SU-DHL-6 (cell line): ENCODE data around the gene AADACL4.

ENCODE experiments used
- EZH2phosphoT487 ChIP-seq: fragments of 200-600 bp; sonication (generic), shearing (Covaris generic); conservative IDR thresholded peaks from 2 replicates; pipeline ENCODE4 v1.6.1; 2018; ENCODE audit warnings: mild to moderate bottlenecking, antibody characterized with exemption, low read length, moderate library complexity, mixed read lengths
- TF ChIP-seq, protein P1 (sequence below): fragments of 200-600 bp; sonication (generic); IDR thresholded peaks from one replicate; pipeline ENCODE4 v1.5.1; 2017; ENCODE audit warnings: antibody characterized with exemption, mild to moderate bottlenecking, low read length, moderate library complexity; ENCODE audit not compliant: insufficient read depth, poor library complexity, severe bottlenecking

DNA sequence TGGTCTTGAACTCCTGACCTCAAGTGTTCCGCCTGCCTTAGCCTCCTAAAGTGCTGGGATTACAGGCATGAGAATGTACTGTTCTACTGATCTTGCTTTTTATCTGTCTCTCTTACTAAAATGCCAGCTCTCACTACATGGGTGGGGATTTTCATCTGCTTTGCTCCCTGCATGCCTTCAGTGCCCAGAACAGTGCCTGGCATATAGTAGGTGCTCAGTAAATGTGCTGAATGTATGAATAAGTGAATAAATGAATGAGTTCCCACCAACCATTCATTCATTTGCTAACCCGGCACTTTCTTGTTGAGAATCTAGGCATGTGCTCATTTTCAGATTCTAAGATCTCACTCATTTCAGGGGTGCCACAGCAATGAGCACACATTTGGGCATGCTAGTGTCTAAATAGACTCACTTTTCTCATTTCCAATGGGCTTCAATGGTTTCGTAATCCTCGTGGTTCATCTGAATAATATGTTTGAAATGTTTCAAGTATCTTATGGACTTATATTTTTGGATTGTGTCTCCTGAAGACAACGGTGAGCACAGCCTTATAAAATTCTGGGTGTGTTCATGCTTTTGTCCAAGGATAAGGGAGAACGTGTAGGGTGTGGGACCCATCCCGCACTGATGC lies 33.5 kb upstream of the AADACL4 start:
- TF ChIP-seq, protein P1, sequence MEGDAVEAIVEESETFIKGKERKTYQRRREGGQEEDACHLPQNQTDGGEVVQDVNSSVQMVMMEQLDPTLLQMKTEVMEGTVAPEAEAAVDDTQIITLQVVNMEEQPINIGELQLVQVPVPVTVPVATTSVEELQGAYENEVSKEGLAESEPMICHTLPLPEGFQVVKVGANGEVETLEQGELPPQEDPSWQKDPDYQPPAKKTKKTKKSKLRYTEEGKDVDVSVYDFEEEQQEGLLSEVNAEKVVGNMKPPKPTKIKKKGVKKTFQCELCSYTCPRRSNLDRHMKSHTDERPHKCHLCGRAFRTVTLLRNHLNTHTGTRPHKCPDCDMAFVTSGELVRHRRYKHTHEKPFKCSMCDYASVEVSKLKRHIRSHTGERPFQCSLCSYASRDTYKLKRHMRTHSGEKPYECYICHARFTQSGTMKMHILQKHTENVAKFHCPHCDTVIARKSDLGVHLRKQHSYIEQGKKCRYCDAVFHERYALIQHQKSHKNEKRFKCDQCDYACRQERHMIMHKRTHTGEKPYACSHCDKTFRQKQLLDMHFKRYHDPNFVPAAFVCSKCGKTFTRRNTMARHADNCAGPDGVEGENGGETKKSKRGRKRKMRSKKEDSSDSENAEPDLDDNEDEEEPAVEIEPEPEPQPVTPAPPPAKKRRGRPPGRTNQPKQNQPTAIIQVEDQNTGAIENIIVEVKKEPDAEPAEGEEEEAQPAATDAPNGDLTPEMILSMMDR: no peak
- no peak for TF ChIP-seq EZH2phosphoT487
